ENCODE measurements around the gene PHF21B.

GRCh38 chr22:45036154-45036553 lies 26.3 kb upstream of the PHF21B start:
- no peak for TF ChIP-seq TAF1 (IDR thresholded peaks at IDR 0.05; ENCODE audit: low read depth)
- no peak for TF ChIP-seq CREB1 (IDR thresholded peaks at IDR 0.05; ENCODE audit: low read depth)

Measured in Ishikawa (cell line).